Right lobe of liver (tissue), 4 donors: ENCODE results near the gene TMX1.

ENCODE experiments used
- CTCF ChIP-seq, 4 donors: fragments of 200-600 bp in 3 of 4; fragments of 450-650 bp in 1 of 4; IDR thresholded peaks; one replicate each; pipeline versions ENCODE4 v1.5.1 to v1.8.0; 2016 to 2022; ENCODE audit warnings: antibody characterized with exemption in 4 of 4, mild to moderate bottlenecking in 2 of 4
- POLR2A ChIP-seq: fragments of 450-650 bp; IDR thresholded peaks from one replicate; pipeline ENCODE4 v1.6.1; 2017; ENCODE audit warnings: antibody characterized with exemption, mild to moderate bottlenecking
- donor health status: DM: no; HTN: no; CAD: no.
- donor health status: DM: no; HTN: no; CAD: no.
- donor health status: DM: no; HTN: yes; CAD: no.

- TF ChIP-seq CTCF (IDR thresholded peaks at IDR 0.05) (no peak), POLR2A (no peak)
Measured at GRCh38 chr14:51282517-51282916, 42.5 kb downstream of the TMX1 start.
